HCT116 (cell line): ENCODE results near the gene GJB1. TPM values are rescaled to one million over a fixed set of nuclear protein-coding genes. Genes with fewer than 3 reads are reported as not detected.

Experiments used
- ATAC-seq: fragments of 200-7000 bp; cut with Tn5 transposase; 2 replicates; pipeline ENCODE4 v1.9.1; 2020; ENCODE audit warnings: mild to moderate bottlenecking, moderate library complexity
- BruUV-seq: library from RNA; stranded (reverse); fragments of 400-500 nt; replicated peaks from 2 replicates; lab custom pipeline; 2021; lab: Mats Ljungman, UMichigan
- CTCF ChIA-PET: fragments of 300-600 bp; sonication (Branson Sonifier 250); formaldehyde crosslinking; loops from one replicate; lab custom pipeline; 2021; ENCODE audit warnings: antibody characterized with exemption; lab: Charles Lee
- POLR2A ChIA-PET: fragments of 300-600, 350-600 bp; sonication (Branson Sonifier 250); formaldehyde crosslinking; loops from one replicate; lab custom pipeline; 2021; ENCODE audit warnings: antibody characterized with exemption; lab: Charles Lee
- RAD21 ChIA-PET, 2 experiments: fragments of 300-600 bp; sonication (Branson Sonifier 250); formaldehyde crosslinking; loops; one replicate each; lab custom pipeline; 2023; ENCODE audit warnings: low total read pairs in 2 of 2; ENCODE audit not compliant: uncharacterized antibody in 2 of 2, unreplicated experiment in 2 of 2, low non-redundant PET in 1 of 2; lab: Charles Lee
- DNase-seq: peaks from one replicate; pipeline ENCODE4 v3.0.0-alpha.2; 2010; ENCODE audit warnings: low read depth, low spot score
- H2AFZ ChIP-seq: fragments of 200-600 bp; shearing (Covaris generic), sonication (generic); 2 replicates; pipeline ENCODE4 v1.6.1; 2017; ENCODE audit warnings: low read depth, mixed run types, mixed read lengths, antibody characterized with exemption, low read length; ENCODE audit not compliant: poor library complexity, severe bottlenecking
- H3K27ac ChIP-seq: 2 replicates; pipeline ENCODE4 v1.5.1; 2012; ENCODE audit warnings: low read depth, low read length
- H3K27me3 ChIP-seq: fragments of 200-600 bp; sonication (generic); 2 replicates; pipeline ENCODE4 v1.6.1; 2016; ENCODE audit warnings: mixed run types, low read length, mixed read lengths; ENCODE audit not compliant: insufficient read depth
- H3K36me3 ChIP-seq, 2 experiments: fragments of 200-500 bp in 1 of 2; fragments of 200-600 bp in 1 of 2; sonication (Bioruptor generic) in 1 of 2; sonication (generic) in 1 of 2; 2 replicates each; pipeline versions ENCODE4 v1.5.1 to v1.6.1; 2014 to 2016; ENCODE audit warnings: low read length in 2 of 2, inconsistent platforms in 1 of 2, mixed read lengths in 1 of 2, mixed run types in 1 of 2; ENCODE audit not compliant: insufficient read depth in 2 of 2, control insufficient read depth in 1 of 2
- H3K4me1 ChIP-seq, 2 experiments: fragments of 200-600 bp in 1 of 2; sonication (generic) in 1 of 2; 2 replicates each; pipeline versions ENCODE4 v1.5.1 to v1.6.1; 2012 to 2017; ENCODE audit warnings: low read length in 2 of 2, inconsistent platforms in 1 of 2, mild to moderate bottlenecking in 1 of 2, mixed read lengths in 1 of 2, mixed run types in 1 of 2, moderate library complexity in 1 of 2; ENCODE audit not compliant: insufficient read depth in 2 of 2, control insufficient read depth in 1 of 2
- H3K4me2 ChIP-seq: fragments of 200-600 bp; sonication (generic); 2 replicates; pipeline ENCODE4 v1.6.1; 2017; ENCODE audit warnings: mixed run types, low read length, mixed read lengths
- H3K4me3 ChIP-seq, 2 experiments: fragments of 200-600 bp in 1 of 2; sonication (generic) in 1 of 2; replicated peaks in 1 of 2; 2 replicates each; pipeline ENCODE4 v1.5.1; 2011 to 2016; ENCODE audit warnings: low read length in 2 of 2, control low read depth in 1 of 2, low read depth in 1 of 2, mild to moderate bottlenecking in 1 of 2, mixed read lengths in 1 of 2, mixed run types in 1 of 2
- H3K79me2 ChIP-seq: fragments of 200-600 bp; sonication (generic); 2 replicates; pipeline ENCODE4 v1.6.1; 2017; ENCODE audit warnings: mild to moderate bottlenecking, mixed run types, low read length, moderate library complexity, mixed read lengths; ENCODE audit not compliant: insufficient read depth
- H3K9ac ChIP-seq: fragments of 200-600 bp; sonication (generic); 2 replicates; pipeline ENCODE4 v1.6.1; 2016; ENCODE audit warnings: low read length, mixed read lengths
- H3K9me2 ChIP-seq: fragments of 200-600 bp; sonication (generic), shearing (Covaris generic); 2 replicates; pipeline ENCODE4 v1.6.1; 2017; ENCODE audit warnings: mixed run types, mild to moderate bottlenecking, moderate library complexity; ENCODE audit not compliant: insufficient read depth
- H3K9me3 ChIP-seq, 2 experiments: fragments of 200-500 bp in 1 of 2; fragments of 200-600 bp in 1 of 2; sonication (Bioruptor generic) in 1 of 2; sonication (generic) in 1 of 2; 2 replicates each; pipeline ENCODE4 v1.6.1; 2014 to 2017; ENCODE audit warnings: low read length in 2 of 2, mixed read lengths in 2 of 2, inconsistent platforms in 1 of 2, low read depth in 1 of 2, mild to moderate bottlenecking in 1 of 2, mixed run types in 1 of 2, moderate library complexity in 1 of 2; ENCODE audit not compliant: control insufficient read depth in 1 of 2, insufficient read depth in 1 of 2
- H4K20me1 ChIP-seq: fragments of 200-600 bp; sonication (generic), shearing (Covaris generic); 2 replicates; pipeline ENCODE4 v1.6.1; 2017; ENCODE audit warnings: mixed run types, mild to moderate bottlenecking, moderate library complexity; ENCODE audit not compliant: insufficient read depth
- CTCF ChIP-seq, 3 experiments: fragments of 200-600 bp in 1 of 3; sonication (generic) in 1 of 3; IDR thresholded peaks in 2 of 3; conservative IDR thresholded peaks in 1 of 3; 2 replicates each; pipeline ENCODE4 v1.5.1; 2012 to 2017; ENCODE audit warnings: low read depth in 2 of 3, low read length in 2 of 3, antibody characterized with exemption in 1 of 3, borderline replicate concordance in 1 of 3, control low read depth in 1 of 3, mild to moderate bottlenecking in 1 of 3, mixed read lengths in 1 of 3, mixed run types in 1 of 3, moderate library complexity in 1 of 3; ENCODE audit not compliant: insufficient read depth in 1 of 3
- SP1 ChIP-seq: IDR thresholded peaks from 2 replicates; pipeline ENCODE4 v1.6.1; 2012; ENCODE audit warnings: low read depth
- intact Hi-C: fragments of 100-400 bp; cut with micrococcal nuclease; formaldehyde crosslinking; loops from 2 replicates; pipeline ENCODE4 v1.10.0; 2022
- total RNA-seq: library from RNA; stranded (reverse); gene quantifications from one replicate; pipeline ENCODE4 v1.2.1, GENCODE V29; 2021; ENCODE audit not compliant: unreplicated experiment

The GJB1 gene
- total RNA-seq, 1 experiment from 2014 or later: not detected

GRCh38 chrX:71253253-71254091 is 30.4 kb downstream of the GJB1 start:
- BruUV-seq: no TSS peak
- H2AFZ ChIP-seq: no peak overlapping the region
- RAD21 ChIA-PET: no interaction called here

More at GRCh38 chrX:71253253-71254091, 30.4 kb downstream of the GJB1 start:
- peaks cover 13 to 19% of the 10 kb centered on the region in 2 experiments for H3K4me1 ChIP-seq
- H3K79me2 ChIP-seq: no peaks in the 10 kb centered on the region
- no peak for DNase-seq
- peak overlapping the region; percentile 68 for H3K27ac ChIP-seq
- CTCF ChIA-PET: interaction anchor here (0.7 kb wide), 1 partner anchor 155 kb away, joined by 3 read pairs; no protein-coding TSS in a partner anchor
- peak overlapping the region; percentile 88 for H3K4me2 ChIP-seq
- H3K36me3 ChIP-seq: no peaks in the 10 kb centered on the region
- TF ChIP-seq SP1 (no peak), CTCF (IDR thresholded peaks at IDR 0.05 in 2 of 3, conservative IDR thresholded peaks at IDR 0.05 in 1 of 3; ENCODE audit: borderline replicate concordance in 1 of 3, insufficient read depth in 1 of 3, low read depth in 2 of 3, low read length in 2 of 3) (peak in 2 of 3 experiments; percentile 46 to 53; a peak in 4 of 6 replicates)
- no peaks in the 10 kb centered on the region for H4K20me1 ChIP-seq
- peak; percentile 4; the same call in 1 of the 2 replicates for ATAC-seq
- intact Hi-C loops: no loop called here
- H3K9me3 ChIP-seq: no peaks in the 10 kb centered on the region
- peak overlapping the region; percentile 78 for H3K4me3 ChIP-seq
- peak overlapping the region; percentile 76 for H3K9ac ChIP-seq
- POLR2A ChIA-PET: interaction anchor here (1.3 kb wide), 1 partner anchor 30 kb away, joined by 4 read pairs; the partner anchor contains the start of gene NONO
- no peaks in the 10 kb centered on the region for H3K27me3 ChIP-seq
- H3K9me2 ChIP-seq: no peaks in the 10 kb centered on the region
